PC-3 (cell line): ENCODE data around the gene ARHGAP26. TPM values are rescaled to one million over a fixed set of nuclear protein-coding genes. Genes with fewer than 3 reads are reported as not detected.

Source experiments
- ATAC-seq: fragments of 200-7000 bp; cut with Tn5 transposase; 2 replicates; pipeline ENCODE4 v1.9.1; 2020; ENCODE audit warnings: mild to moderate bottlenecking, moderate library complexity
- BruUV-seq: library from RNA; stranded (reverse); fragments of 400-500 nt; replicated peaks from 2 replicates; lab custom pipeline; 2021; lab: Mats Ljungman, UMichigan
- CTCF ChIA-PET: fragments of 300-600 bp; sonication (Branson Sonifier 250); formaldehyde crosslinking; loops from one replicate; lab custom pipeline; 2022; ENCODE audit warnings: antibody characterized with exemption; lab: Charles Lee
- POLR2A ChIA-PET: fragments of 300-600 bp; sonication (Branson Sonifier 250); formaldehyde crosslinking; loops from one replicate; lab custom pipeline; 2022; ENCODE audit warnings: antibody characterized with exemption; ENCODE audit not compliant: unreplicated experiment; lab: Charles Lee
- DNase-seq: peaks from one replicate; pipeline ENCODE4 v3.0.0-alpha.2; 2015
- H2AFZ ChIP-seq: fragments of 300-600 bp; sonication (generic); 2 replicates; pipeline ENCODE4 v1.6.0; 2016; ENCODE audit warnings: antibody characterized with exemption, low read length
- H3F3A ChIP-seq: fragments of 300-600 bp; sonication (generic); one replicate; pipeline ENCODE4 v1.6.0; 2017; ENCODE audit warnings: antibody characterized with exemption, low read length, control low read depth, mild to moderate bottlenecking; ENCODE audit not compliant: unreplicated experiment
- H3K27ac ChIP-seq: fragments of 300-600 bp; sonication (generic); 2 replicates; pipeline ENCODE4 v1.5.1; 2016; ENCODE audit warnings: mild to moderate bottlenecking, low read length
- H3K27me3 ChIP-seq: fragments of 300-600 bp; sonication (generic); 2 replicates; pipeline ENCODE4 v1.6.1; 2016; ENCODE audit warnings: low read length, mixed read lengths
- H3K36me3 ChIP-seq: fragments of 300-600 bp; sonication (generic); 2 replicates; pipeline ENCODE4 v1.6.1; 2016; ENCODE audit warnings: low read depth, mixed run types, low read length, mixed read lengths
- H3K4me1 ChIP-seq: fragments of 300-600 bp; sonication (generic); 2 replicates; pipeline ENCODE4 v1.5.1; 2016; ENCODE audit warnings: low read length; ENCODE audit not compliant: insufficient read depth
- H3K4me2 ChIP-seq: fragments of 300-600 bp; sonication (generic); 2 replicates; pipeline ENCODE4 v1.6.0; 2016; ENCODE audit warnings: low read length
- H3K4me3 ChIP-seq: fragments of 300-600 bp; sonication (generic); 2 replicates; pipeline ENCODE4 v1.5.1; 2016; ENCODE audit warnings: mild to moderate bottlenecking, low read length, mixed read lengths
- H3K79me2 ChIP-seq: fragments of 300-600 bp; sonication (generic); 2 replicates; pipeline ENCODE4 v1.6.1; 2017; ENCODE audit warnings: low read length, mixed read lengths
- H3K9ac ChIP-seq: fragments of 300-600 bp; sonication (generic); 2 replicates; pipeline ENCODE4 v1.6.0; 2016; ENCODE audit warnings: mild to moderate bottlenecking, low read length
- H3K9me2 ChIP-seq: fragments of 300-600 bp; sonication (generic); replicated peaks from 2 replicates; pipeline ENCODE4 v1.6.1; 2016; ENCODE audit warnings: mixed run types, low read length, mixed read lengths
- H3K9me3 ChIP-seq: fragments of 300-600 bp; sonication (generic); 2 replicates; pipeline ENCODE4 v1.6.1; 2016; ENCODE audit warnings: low read length, mixed read lengths
- H4K20me1 ChIP-seq: fragments of 300-600 bp; sonication (generic); 2 replicates; pipeline ENCODE4 v1.6.1; 2016; ENCODE audit warnings: low read length, mixed read lengths
- EZH2 ChIP-seq: fragments of 300-600 bp; sonication (generic); IDR thresholded peaks from one replicate; pipeline ENCODE4 v1.6.1; 2017; ENCODE audit warnings: antibody characterized with exemption, mild to moderate bottlenecking, low read length; ENCODE audit not compliant: unreplicated experiment
- EZH2phosphoT487 ChIP-seq: fragments of 300-600 bp; sonication (generic); IDR thresholded peaks from 2 replicates; pipeline ENCODE4 v1.6.1; 2018; ENCODE audit warnings: mild to moderate bottlenecking, antibody characterized with exemption, low read length, borderline replicate concordance
- intact Hi-C: fragments of 100-400 bp; cut with micrococcal nuclease; formaldehyde crosslinking; loops from 2 replicates; pipeline ENCODE4 v1.9.0; 2023
- total RNA-seq: library from RNA; depleted of rRNA; stranded (reverse); fragments of >200 nt; gene quantifications from 2 replicates; pipeline ENCODE4 v1.2.3, GENCODE V29; 2014
- TF ChIP-seq, protein P1 (sequence below): fragments of 300-600 bp; sonication (generic); conservative IDR thresholded peaks from 2 replicates; pipeline ENCODE4 v1.5.1; 2017; ENCODE audit warnings: antibody characterized with exemption, low read depth, mild to moderate bottlenecking, low read length

Gene ARHGAP26
- total RNA-seq, 1 experiment from 2014 or later: 11.7 TPM

DNA sequence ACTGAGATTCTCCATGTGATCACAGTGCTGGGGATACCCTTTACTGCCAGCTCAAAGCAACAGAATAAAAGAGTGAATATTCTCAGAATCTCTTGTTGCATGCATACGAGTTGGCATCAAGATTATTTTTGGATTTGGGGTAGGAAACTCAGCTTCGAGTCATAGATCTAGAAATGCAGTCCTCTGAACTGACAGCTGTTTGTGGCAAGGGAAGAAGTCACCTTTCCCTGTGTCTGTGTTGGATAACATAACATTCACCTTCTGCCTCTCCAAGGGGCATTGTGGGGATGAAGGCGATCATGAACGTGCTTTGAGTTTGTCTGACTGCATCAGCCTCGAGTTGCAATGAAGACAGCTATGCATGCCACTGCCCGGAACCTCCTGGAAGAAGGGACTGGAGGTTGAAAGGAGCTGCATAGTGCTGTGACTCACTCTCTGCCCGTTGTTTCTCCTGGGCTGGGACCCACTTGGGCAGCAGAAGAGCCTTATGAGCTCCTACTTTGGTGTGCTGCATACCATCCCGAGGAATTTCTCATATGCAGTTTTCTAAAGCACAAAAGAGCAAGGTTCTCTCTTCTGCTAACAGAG is 231.7 kb downstream of the ARHGAP26 start:
- Histone ChIP-seq H3K27ac (peak overlapping the region; percentile 3), H3F3A (no peaks in the 10 kb centered on the region), H3K4me2 (no peak overlapping the region), H3K9me3 (no peaks in the 10 kb centered on the region), H3K36me3 (no peaks in the 10 kb centered on the region), H3K4me3 (no peak overlapping the region), H3K27me3 (no peaks in the 10 kb centered on the region), H2AFZ (no peak overlapping the region), H3K4me1 (peaks cover 14% of the 10 kb centered on the region), H3K79me2 (no peaks in the 10 kb centered on the region), H3K9me2 (no peaks in the 10 kb centered on the region), H3K9ac (no peak overlapping the region), H4K20me1 (no peaks in the 10 kb centered on the region)
- intact Hi-C loops: loop anchor here (2.0 to 10.0 kb wide), 2 partner anchors 401 to 823 kb away; partner anchors contain the start of gene NR3C1
- BruUV-seq: no TSS peak
- DNase-seq (peak; percentile 16), ATAC-seq (peak; percentile 54)
- TF ChIP-seq EZH2 (no peak), EZH2phosphoT487 (no peak)
- TF ChIP-seq, protein P1, sequence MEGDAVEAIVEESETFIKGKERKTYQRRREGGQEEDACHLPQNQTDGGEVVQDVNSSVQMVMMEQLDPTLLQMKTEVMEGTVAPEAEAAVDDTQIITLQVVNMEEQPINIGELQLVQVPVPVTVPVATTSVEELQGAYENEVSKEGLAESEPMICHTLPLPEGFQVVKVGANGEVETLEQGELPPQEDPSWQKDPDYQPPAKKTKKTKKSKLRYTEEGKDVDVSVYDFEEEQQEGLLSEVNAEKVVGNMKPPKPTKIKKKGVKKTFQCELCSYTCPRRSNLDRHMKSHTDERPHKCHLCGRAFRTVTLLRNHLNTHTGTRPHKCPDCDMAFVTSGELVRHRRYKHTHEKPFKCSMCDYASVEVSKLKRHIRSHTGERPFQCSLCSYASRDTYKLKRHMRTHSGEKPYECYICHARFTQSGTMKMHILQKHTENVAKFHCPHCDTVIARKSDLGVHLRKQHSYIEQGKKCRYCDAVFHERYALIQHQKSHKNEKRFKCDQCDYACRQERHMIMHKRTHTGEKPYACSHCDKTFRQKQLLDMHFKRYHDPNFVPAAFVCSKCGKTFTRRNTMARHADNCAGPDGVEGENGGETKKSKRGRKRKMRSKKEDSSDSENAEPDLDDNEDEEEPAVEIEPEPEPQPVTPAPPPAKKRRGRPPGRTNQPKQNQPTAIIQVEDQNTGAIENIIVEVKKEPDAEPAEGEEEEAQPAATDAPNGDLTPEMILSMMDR: no peak
- ChIA-PET CTCF (no interaction called here), POLR2A (no interaction called here)

DNA sequence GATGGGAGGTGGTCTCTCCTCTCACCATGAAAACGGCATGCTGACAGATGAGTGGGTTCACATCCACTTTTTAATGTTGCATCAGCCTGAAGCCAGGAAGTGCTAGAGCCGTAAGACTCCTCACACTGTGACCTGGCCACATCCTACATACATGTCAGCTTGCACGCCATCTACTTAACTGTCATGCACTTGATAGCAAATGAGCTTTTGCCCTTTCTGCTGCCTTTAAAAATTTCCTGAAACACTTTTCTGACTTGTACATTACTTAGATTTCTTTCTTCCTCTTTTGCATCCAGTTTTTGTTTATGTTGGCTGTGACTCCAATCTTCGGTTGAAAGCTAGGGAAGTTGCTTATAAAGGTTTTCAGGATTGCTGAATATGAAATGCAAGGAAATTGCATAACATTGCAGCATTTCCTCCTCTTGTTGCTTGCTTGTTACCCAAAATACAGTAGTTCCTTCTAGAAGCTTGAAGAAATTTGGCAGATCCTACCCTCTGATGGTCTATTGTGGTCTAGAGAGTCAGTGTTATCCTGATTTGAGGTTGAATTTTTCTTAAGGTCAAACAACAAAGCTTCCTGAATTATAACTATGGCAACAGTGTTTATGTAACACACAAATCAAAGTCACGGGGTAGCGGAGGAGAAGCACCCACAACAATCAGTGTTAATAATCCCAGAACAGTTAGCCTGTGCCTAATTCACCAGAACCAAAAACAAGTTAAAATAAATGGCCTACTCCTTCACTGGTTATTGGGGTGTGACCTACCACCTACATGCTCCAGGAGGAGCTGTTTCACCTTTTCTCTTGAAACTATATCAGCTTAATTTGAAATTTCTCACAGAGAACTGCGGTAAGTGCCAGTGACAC is 232.5 kb downstream of the ARHGAP26 start:
- peak; percentile 48 for ATAC-seq

More for the DNA sequence above, 232.5 kb downstream of the ARHGAP26 start:
- POLR2A ChIA-PET: no interaction called here
- Histone ChIP-seq H3K9me3 (no peaks in the 10 kb centered on the region), H3K79me2 (no peaks in the 10 kb centered on the region), H3K4me1 (peaks cover 14% of the 10 kb centered on the region), H2AFZ (no peak overlapping the region), H4K20me1 (no peaks in the 10 kb centered on the region), H3K9me2 (no peaks in the 10 kb centered on the region), H3K9ac (peak overlapping the region; percentile 15; the same call in 1 of the 2 replicates), H3F3A (no peaks in the 10 kb centered on the region), H3K36me3 (no peaks in the 10 kb centered on the region), H3K27me3 (no peaks in the 10 kb centered on the region), H3K27ac (0 out of 2 replicates have a peak overlapping the region, but pooled peaks have one; percentile 25), H3K4me3 (no peak overlapping the region), H3K4me2 (no peak overlapping the region)
- TF ChIP-seq, protein P1: peak; percentile 60
- TF ChIP-seq EZH2: no peak
- no TSS peak for BruUV-seq
- intact Hi-C loops: loop anchor here (2.0 to 10.0 kb wide), 2 partner anchors 400 to 822 kb away; partner anchors contain the start of gene NR3C1
- CTCF ChIA-PET: interaction anchor here (0.6 kb wide), 1 partner anchor 402 kb away, joined by 4 read pairs; no protein-coding TSS in a partner anchor
- DNase-seq: peak; percentile 47
